ENCODE data around the gene PYY. TPM values are rescaled to one million over a fixed set of nuclear protein-coding genes. Genes with fewer than 3 reads are reported as not detected.

The PYY gene
- total RNA-seq, 2 experiments from 2014 or later: 0.29 TPM; not detected in 1

DNA sequence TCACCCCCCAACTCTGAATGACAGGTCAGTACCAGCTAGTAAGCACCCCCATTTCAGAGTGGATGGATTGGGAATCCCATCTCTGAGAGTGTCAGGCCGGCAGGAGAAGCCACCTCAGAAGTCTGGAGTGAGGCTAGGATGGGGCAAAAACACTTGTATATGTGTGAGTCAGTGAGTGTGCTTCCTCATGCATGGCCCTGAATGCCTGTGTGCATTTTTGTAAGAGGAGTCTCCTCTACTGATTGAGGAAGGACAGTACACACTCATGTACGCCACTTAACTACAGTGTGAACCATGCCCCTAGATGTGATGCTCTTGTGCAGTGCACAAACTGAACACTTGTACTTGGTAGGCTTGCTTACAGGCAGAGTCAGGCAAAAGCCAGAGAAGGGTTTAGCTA lies 28.4 kb upstream of the PYY start:
- Mint-ChIP-seq H3K36me3 (ENCODE audit: low read depth) (no peaks in the 10 kb centered on the region), H3K4me1 (ENCODE audit: low read depth) (no peaks in the 10 kb centered on the region), H3K27ac (no peak overlapping the region), H3K9me3 (no peaks in the 10 kb centered on the region), H3K4me3 (no peak overlapping the region), H3K27me3 (peaks cover 29% of the 10 kb centered on the region)
- TF ChIP-seq, protein P1, sequence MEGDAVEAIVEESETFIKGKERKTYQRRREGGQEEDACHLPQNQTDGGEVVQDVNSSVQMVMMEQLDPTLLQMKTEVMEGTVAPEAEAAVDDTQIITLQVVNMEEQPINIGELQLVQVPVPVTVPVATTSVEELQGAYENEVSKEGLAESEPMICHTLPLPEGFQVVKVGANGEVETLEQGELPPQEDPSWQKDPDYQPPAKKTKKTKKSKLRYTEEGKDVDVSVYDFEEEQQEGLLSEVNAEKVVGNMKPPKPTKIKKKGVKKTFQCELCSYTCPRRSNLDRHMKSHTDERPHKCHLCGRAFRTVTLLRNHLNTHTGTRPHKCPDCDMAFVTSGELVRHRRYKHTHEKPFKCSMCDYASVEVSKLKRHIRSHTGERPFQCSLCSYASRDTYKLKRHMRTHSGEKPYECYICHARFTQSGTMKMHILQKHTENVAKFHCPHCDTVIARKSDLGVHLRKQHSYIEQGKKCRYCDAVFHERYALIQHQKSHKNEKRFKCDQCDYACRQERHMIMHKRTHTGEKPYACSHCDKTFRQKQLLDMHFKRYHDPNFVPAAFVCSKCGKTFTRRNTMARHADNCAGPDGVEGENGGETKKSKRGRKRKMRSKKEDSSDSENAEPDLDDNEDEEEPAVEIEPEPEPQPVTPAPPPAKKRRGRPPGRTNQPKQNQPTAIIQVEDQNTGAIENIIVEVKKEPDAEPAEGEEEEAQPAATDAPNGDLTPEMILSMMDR (IDR thresholded peaks at IDR 0.05): no peak
- intact Hi-C loops (cut with micrococcal nuclease): no loop called here
- ChIA-PET POLR2A (interaction anchor here (1.3 to 1.7 kb wide), 2 partner anchors 8 to 12 kb away, joined by 3 to 5 read pairs; no protein-coding TSS in a partner anchor), CTCF (interaction anchor here (1.1 to 2.5 kb wide), 2 partner anchors 38 to 136 kb away, joined by 3 to 14 read pairs; partner anchors contain the start of gene CD300LG)
- ATAC-seq (no peak), DNase-seq (no peak)

DNA sequence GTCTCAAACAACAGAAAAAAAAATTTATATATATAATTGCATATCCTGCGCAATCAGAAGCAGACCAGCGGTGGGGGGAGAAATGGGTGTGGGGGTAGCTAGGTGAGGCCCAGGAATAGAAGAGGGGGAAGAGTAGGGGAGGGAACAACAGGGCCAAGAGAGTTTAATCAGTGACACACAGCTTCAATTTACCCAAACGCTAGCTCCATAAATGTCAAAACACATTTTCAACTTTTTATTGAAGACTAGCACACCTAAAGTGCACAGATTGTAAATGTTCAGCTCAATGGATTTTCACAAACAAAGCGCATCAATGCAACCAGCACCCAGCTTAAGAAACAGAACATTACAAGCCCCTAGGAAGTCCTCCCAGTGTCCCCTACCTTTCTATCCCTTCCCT lies 25.9 kb upstream of the PYY start:
- ChIA-PET CTCF (interaction anchor here (1.3 to 2.0 kb wide), 3 partner anchors 14 to 102 kb away, joined by 4 to 10 read pairs (median 6); no protein-coding TSS in a partner anchor), POLR2A (interaction anchor here (1.1 to 1.3 kb wide), 2 partner anchors 45 to 612 kb away, joined by 3 read pairs; no protein-coding TSS in a partner anchor)
- no peaks in the 10 kb centered on the region for H3K36me3 Mint-ChIP-seq (ENCODE audit: low read depth)
- no peak overlapping the region for H3K27ac Mint-ChIP-seq
- no peak for ATAC-seq
- no peak for DNase-seq
- no peaks in the 10 kb centered on the region for H3K9me3 Mint-ChIP-seq
- H3K4me3 Mint-ChIP-seq: no peak overlapping the region
- intact Hi-C loops (cut with micrococcal nuclease): no loop called here
- TF ChIP-seq, protein P1 (IDR thresholded peaks at IDR 0.05): no peak
- no peaks in the 10 kb centered on the region for H3K4me1 Mint-ChIP-seq (ENCODE audit: low read depth)
- peaks cover 25% of the 10 kb centered on the region for H3K27me3 Mint-ChIP-seq

DNA sequence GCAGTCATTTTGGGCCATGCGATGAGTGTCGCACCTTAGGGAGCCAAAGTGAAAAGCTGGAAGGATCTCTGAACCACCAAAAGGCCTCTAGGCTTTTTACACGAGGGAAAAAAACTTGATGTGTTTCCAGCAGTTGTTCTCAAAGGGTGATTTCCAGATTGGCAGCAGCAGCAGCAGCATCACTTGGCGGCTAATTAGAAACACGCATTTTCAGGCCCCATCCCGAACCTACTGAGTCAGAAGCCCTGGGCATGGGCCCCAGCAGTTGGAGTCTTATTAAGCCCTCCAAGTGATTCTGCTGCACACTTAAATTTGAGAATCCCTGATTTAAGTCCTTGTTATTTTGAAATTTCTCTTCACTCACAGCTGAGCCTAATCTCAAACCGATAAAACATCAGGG lies 25.3 kb upstream of the PYY start:
- ChIA-PET CTCF (interaction anchor here (1.3 to 2.0 kb wide), 3 partner anchors 15 to 101 kb away, joined by 4 to 10 read pairs (median 6); no protein-coding TSS in a partner anchor), POLR2A (interaction anchor here (1.1 to 1.3 kb wide), 2 partner anchors 44 to 611 kb away, joined by 3 read pairs; no protein-coding TSS in a partner anchor)
- H3K27me3 Mint-ChIP-seq: peaks cover 22% of the 10 kb centered on the region
- DNase-seq (no peak), ATAC-seq (no peak)
- H3K4me1 Mint-ChIP-seq (ENCODE audit: low read depth): no peaks in the 10 kb centered on the region
- TF ChIP-seq, protein P1 (IDR thresholded peaks at IDR 0.05): no peak
- no peaks in the 10 kb centered on the region for H3K36me3 Mint-ChIP-seq (ENCODE audit: low read depth)
- no peaks in the 10 kb centered on the region for H3K9me3 Mint-ChIP-seq
- H3K4me3 Mint-ChIP-seq: no peak overlapping the region
- H3K27ac Mint-ChIP-seq: no peak overlapping the region
- intact Hi-C loops (cut with micrococcal nuclease): no loop called here

DNA sequence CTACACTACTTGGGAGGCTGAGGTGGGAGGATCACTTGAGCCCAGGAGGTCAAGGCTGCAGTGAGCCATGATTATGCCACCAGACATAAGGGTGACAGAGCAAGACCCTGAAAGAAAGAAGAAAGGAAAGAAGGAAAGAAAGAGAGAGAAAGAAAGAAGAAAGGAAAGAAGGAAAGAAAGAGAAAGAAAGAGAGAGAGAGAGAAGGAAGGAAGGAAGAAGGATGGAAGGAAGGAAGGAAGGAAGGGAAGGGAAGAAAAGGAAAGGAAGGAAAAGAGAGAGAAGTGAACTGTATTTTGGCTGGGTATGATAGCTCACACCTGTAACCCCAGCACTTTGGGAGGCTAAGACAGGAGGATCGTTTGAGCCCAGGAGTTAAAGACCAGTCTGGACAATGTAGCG lies 24.3 kb upstream of the PYY start:
- TF ChIP-seq, protein P1 (IDR thresholded peaks at IDR 0.05): no peak
- DNase-seq (no peak), ATAC-seq (no peak)
- ChIA-PET POLR2A (no interaction called here), CTCF (interaction anchor here (2.0 kb wide), 1 partner anchor 35 kb away, joined by 10 read pairs; no protein-coding TSS in a partner anchor)
- Mint-ChIP-seq H3K36me3 (ENCODE audit: low read depth) (no peaks in the 10 kb centered on the region), H3K9me3 (no peaks in the 10 kb centered on the region), H3K27me3 (peaks cover 19% of the 10 kb centered on the region), H3K4me3 (no peak overlapping the region), H3K4me1 (ENCODE audit: low read depth) (no peaks in the 10 kb centered on the region), H3K27ac (no peak overlapping the region)
- intact Hi-C loops (cut with micrococcal nuclease): no loop called here

DNA sequence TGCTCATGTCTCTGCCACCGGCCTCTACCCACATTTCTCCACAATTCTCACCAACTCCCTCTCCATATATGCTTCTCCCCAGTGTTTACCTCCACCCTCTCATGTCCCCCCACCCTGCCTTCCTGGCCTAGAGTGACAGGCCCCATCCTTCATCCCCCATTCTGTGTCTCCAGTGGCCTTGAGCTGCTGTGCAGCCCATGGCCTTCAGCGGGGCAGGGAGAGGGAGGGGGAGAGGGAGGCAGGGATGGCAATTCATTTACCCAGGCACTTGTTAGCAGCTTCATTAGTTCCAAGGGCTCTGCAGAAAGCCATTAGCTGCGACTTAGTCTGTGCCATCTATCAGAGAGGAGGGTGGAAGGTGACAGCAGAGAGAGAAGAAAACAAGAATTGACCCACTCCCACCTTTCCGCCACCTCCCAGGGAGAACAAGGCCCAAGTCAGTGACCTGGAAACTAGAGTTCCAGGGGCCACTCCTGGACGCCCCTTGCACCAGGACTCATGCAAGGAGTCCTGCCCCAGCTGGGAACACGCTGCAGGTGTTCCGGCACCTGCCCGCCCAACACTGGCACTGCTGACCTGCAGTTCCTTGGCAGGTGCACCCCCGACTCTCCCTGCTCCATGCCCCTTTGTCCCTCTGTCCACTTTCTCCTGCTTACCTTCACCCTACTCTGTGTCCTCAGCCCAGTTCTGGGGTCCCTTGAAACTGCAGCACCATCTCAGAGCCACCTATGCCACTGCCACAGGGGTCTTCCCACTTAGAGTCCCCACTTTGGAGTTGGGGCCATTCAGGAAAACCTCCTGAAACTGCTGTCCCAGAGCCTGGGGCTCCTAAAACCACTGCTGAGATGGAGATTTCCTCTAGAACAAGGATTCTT lies 23.5 kb upstream of the PYY start:
- DNase-seq (no peak), ATAC-seq (no peak)
- Mint-ChIP-seq H3K4me3 (no peak overlapping the region), H3K27me3 (peaks cover 10% of the 10 kb centered on the region), H3K4me1 (ENCODE audit: low read depth) (no peaks in the 10 kb centered on the region), H3K36me3 (ENCODE audit: low read depth) (no peaks in the 10 kb centered on the region), H3K9me3 (no peaks in the 10 kb centered on the region), H3K27ac (no peak overlapping the region)
- intact Hi-C loops (cut with micrococcal nuclease): no loop called here
- CTCF ChIA-PET: no interaction called here
- TF ChIP-seq, protein P1 (IDR thresholded peaks at IDR 0.05): no peak
- POLR2A ChIA-PET: no interaction called here

Measured in activated CD8-positive, alpha-beta T cell treated with anti-CD3 and anti-CD28 coated beads for 36 hours (primary cell).